ENCODE measurements around the gene FBXW2. TPM values are rescaled to one million over a fixed set of nuclear protein-coding genes. Genes with fewer than 3 reads are reported as not detected.

FBXW2 gene
- total RNA-seq, 4 donors from 2014 or later, result 23.3 to 52.1 (median 40.0) TPM

DNA sequence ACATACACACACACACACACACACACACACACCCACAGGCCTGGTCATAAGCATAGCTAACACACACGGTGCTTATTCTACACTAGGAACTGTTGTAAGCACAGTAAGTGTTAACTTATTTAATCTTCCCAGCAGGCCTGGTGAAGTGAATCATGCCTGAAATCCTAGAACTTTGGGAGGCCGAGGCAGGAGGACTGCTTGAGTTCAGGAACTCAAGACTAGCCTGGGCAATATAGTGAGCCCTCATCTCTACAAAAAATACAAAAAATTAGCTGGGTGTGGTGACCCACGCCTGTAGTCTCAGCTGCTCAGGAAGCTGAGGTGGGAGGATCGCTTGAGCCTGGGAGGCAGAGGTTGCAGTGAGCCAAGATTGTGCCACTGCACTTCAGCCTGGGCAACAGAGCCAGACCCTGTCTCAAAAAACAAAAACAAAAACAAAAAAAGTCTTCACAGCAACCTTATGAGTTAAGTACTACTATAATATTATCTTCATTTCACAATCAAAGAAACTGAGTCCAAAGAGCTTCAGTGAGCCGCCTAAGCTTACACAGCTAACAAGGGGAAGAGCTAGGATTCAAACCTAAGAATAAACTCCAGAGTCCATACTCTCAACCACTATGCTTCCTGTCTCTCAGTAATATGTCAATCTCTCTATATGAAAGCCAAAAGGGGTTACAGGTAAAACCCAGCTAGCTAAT is 81.2 kb downstream of the FBXW2 start:
- WGBS, 2 donors (ENCODE audit: low coverage in 1 of 2), result 31 to 33% methylated on average over 2 to 5 of the region's 5 CpGs
- Histone ChIP-seq H3K36me3 (no peaks in the 10 kb centered on the region), H3K4me1 (peaks cover 15 to 51% (median 28%) of the 10 kb centered on the region in 4 donors), H3K27ac (peak overlapping the region; percentile 82 to 89 (median 86)), H3K9me3 (no peaks in the 10 kb centered on the region), H3K4me3 (peak overlapping the region in 3 of 4 donors; percentile 64 to 98 (median 67)), H3K27me3 (no peaks in the 10 kb centered on the region)
- no peak for DNase-seq
- no peak for TF ChIP-seq EP300 (IDR thresholded peaks at IDR 0.05; ENCODE audit: low read depth)
- TF ChIP-seq, protein P1, sequence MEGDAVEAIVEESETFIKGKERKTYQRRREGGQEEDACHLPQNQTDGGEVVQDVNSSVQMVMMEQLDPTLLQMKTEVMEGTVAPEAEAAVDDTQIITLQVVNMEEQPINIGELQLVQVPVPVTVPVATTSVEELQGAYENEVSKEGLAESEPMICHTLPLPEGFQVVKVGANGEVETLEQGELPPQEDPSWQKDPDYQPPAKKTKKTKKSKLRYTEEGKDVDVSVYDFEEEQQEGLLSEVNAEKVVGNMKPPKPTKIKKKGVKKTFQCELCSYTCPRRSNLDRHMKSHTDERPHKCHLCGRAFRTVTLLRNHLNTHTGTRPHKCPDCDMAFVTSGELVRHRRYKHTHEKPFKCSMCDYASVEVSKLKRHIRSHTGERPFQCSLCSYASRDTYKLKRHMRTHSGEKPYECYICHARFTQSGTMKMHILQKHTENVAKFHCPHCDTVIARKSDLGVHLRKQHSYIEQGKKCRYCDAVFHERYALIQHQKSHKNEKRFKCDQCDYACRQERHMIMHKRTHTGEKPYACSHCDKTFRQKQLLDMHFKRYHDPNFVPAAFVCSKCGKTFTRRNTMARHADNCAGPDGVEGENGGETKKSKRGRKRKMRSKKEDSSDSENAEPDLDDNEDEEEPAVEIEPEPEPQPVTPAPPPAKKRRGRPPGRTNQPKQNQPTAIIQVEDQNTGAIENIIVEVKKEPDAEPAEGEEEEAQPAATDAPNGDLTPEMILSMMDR (IDR thresholded peaks at IDR 0.05), result no peak
- no peak for TF ChIP-seq POLR2AphosphoS5 (IDR thresholded peaks at IDR 0.05)
- TF ChIP-seq POLR2A (IDR thresholded peaks at IDR 0.05), result no peak
- intact Hi-C loops (cut with DNase I; ENCODE audit: low total_unique reads) (loop anchor here (5.0 kb wide), 1 partner anchor 225 kb away; no protein-coding TSS in a partner anchor), in situ Hi-C loops (cut with MboI; ENCODE audit: low pct_ligation_motif_present in 1 of 4, low pct_unique_long_range_greater_than_20kb in 1 of 4, low sequenced_read_pairs in 3 of 4) (no loop called here)

DNA sequence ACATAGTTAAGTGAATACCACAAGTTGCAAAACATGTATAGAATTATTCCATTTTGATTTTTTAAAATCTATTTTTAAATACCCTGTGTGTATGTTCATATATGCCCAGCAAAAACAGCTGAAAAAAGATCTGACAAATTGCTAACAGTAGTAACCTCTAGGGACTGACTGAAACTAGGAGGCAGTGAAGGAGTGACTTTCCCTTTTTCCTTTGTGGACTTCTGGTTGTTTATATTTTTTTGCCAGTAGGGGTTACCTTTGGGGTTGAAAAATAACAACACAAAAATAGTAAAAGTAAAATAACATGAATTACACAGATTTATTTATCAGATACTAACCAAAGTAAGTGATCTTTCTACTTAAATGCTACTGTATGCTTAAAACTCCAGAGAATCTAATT is 81.9 kb downstream of the FBXW2 start:
- no peaks in the 10 kb centered on the region for H3K27me3 ChIP-seq
- no peaks in the 10 kb centered on the region for H3K9me3 ChIP-seq
- H3K27ac ChIP-seq, result peak overlapping the region in 3 of 4 donors; percentile 82 to 89 (median 84)
- no peak for DNase-seq
- H3K36me3 ChIP-seq, result no peaks in the 10 kb centered on the region
- TF ChIP-seq EP300 (IDR thresholded peaks at IDR 0.05; ENCODE audit: low read depth) (no peak), POLR2A (IDR thresholded peaks at IDR 0.05) (no peak), POLR2AphosphoS5 (IDR thresholded peaks at IDR 0.05) (no peak)
- TF ChIP-seq, protein P1 (IDR thresholded peaks at IDR 0.05), result peak in 1 of 5 experiments; percentile 14
- H3K4me3 ChIP-seq, result no peak overlapping the region
- H3K4me1 ChIP-seq, result peaks cover 15 to 51% (median 28%) of the 10 kb centered on the region in 4 donors
- intact Hi-C loops (cut with DNase I; ENCODE audit: low total_unique reads) (loop anchor here (5.0 kb wide), 1 partner anchor 224 kb away; no protein-coding TSS in a partner anchor), in situ Hi-C loops (cut with MboI; ENCODE audit: low pct_ligation_motif_present in 1 of 4, low pct_unique_long_range_greater_than_20kb in 1 of 4, low sequenced_read_pairs in 3 of 4) (no loop called here)

DNA sequence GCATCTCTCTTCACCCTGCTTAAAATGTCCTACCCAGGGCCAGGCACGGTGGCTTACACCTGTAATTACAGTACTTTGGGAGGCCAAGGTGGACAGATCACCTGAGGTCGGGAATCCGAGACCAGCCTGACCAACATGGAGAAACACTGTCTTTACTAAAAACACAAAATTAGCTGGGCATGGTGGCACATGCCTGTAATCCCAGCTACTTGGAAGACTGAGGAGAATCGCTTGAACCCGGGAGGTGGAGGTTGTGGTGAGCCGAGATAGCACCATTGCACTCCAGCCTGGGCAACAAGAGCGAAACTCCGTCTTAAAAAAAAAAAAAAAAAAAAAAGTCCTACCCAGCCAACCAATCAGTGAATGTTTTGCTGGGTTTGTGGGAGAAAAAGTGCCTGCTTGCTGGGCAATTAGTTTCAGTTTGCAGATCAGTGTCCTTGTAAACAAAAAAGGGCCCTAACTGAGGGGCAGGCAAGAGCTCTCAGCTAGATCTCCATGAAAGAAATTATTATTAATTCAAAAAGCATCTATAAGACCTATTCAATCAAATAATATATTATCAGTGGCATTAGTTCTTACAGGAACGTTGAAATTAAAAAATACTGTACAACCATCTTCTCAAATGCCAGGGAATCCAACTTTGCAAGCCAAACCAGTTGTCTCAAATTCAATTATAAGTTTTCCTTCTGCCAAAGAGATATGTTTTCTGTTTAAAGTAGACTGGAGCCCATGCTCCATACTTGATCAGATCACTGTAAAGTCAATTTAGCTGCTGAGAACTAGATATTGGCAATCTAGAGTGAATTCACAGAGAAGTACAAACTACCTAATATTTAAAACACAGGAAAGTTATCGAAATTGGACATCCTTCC is 82.9 kb downstream of the FBXW2 start:
- WGBS, 2 donors (ENCODE audit: low coverage in 1 of 2), result 54 to 60% methylated on average over 8 to 10 of the region's 10 CpGs
- in situ Hi-C loops (cut with MboI; ENCODE audit: low pct_ligation_motif_present in 1 of 4, low pct_unique_long_range_greater_than_20kb in 1 of 4, low sequenced_read_pairs in 3 of 4), result no loop called here
- TF ChIP-seq POLR2AphosphoS5 (IDR thresholded peaks at IDR 0.05) (peak in 2 of 3 donors; percentile 20 to 23), EP300 (IDR thresholded peaks at IDR 0.05; ENCODE audit: low read depth) (no peak)
- peak overlapping the region; percentile 64 to 84 (median 76) for H3K27ac ChIP-seq
- no peaks in the 10 kb centered on the region for H3K36me3 ChIP-seq
- H3K27me3 ChIP-seq, result no peaks in the 10 kb centered on the region
- intact Hi-C loops (cut with DNase I; ENCODE audit: low total_unique reads), result loop anchor here (5.0 kb wide), 1 partner anchor 223 kb away; no protein-coding TSS in a partner anchor
- peaks cover 14 to 47% (median 27%) of the 10 kb centered on the region in 4 donors for H3K4me1 ChIP-seq
- peak overlapping the region in 3 of 4 donors; percentile 5 to 40 (median 18) for H3K4me3 ChIP-seq
- DNase-seq, result no peak
- no peaks in the 10 kb centered on the region for H3K9me3 ChIP-seq

DNA sequence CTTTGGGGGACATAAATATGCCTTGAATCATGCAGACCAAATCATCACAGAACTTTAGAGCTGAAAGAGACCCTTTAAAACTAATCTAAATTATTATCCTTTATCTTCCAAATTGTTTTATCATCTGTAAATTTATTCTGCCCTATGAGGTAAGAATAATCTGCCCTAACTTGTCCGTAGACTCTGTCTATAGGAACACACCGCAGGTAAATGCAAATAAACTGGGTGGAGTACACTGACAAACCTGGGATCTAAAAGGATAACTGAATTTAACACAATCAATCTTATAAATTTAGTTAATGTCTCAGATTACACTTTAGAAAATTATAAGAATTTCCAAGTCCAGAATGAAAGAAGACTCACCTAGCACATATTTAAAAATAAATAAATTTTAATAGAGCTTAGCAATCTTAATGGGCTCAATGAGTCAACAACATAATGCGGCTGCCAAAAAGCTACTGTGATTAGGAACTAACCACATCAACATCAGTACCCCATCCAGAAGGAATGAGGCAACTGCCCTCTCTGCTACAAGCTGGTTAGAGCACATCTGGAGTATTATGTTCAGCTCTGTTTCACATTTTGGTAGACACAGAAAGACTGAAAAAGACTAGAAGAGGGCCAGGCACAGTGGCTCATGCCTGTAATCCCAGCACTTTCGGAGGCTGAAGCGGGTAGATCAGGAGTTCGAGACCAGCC is 84.5 kb downstream of the FBXW2 start:
- in situ Hi-C loops (cut with MboI; ENCODE audit: low pct_ligation_motif_present in 1 of 4, low pct_unique_long_range_greater_than_20kb in 1 of 4, low sequenced_read_pairs in 3 of 4), result no loop called here
- no peak overlapping the region for H3K4me3 ChIP-seq
- H3K27me3 ChIP-seq, result no peaks in the 10 kb centered on the region
- intact Hi-C loops (cut with DNase I; ENCODE audit: low total_unique reads), result no loop called here
- no peak for DNase-seq
- H3K27ac ChIP-seq, result no peak overlapping the region
- H3K9me3 ChIP-seq, result no peaks in the 10 kb centered on the region
- H3K36me3 ChIP-seq, result no peaks in the 10 kb centered on the region
- no peak for TF ChIP-seq POLR2AphosphoS5 (IDR thresholded peaks at IDR 0.05)
- TF ChIP-seq, protein P1 (IDR thresholded peaks at IDR 0.05), result no peak
- no peak for TF ChIP-seq EP300 (IDR thresholded peaks at IDR 0.05; ENCODE audit: low read depth)
- no peak for TF ChIP-seq POLR2A (IDR thresholded peaks at IDR 0.05)
- peaks cover 9 to 41% (median 21%) of the 10 kb centered on the region in 4 donors for H3K4me1 ChIP-seq
- 78 to 90% methylated on average over 6 of the region's 6 CpGs for WGBS, 2 donors (ENCODE audit: low coverage in 1 of 2)

Measured in transverse colon (tissue), 4 donors.